Neural progenitor cell (in vitro differentiated cells): Measurements from ENCODE around the gene TMEM63C.

Experiments used
- CTCF ChIP-seq: fragments of 200-600 bp; sonication (generic); IDR thresholded peaks from 2 replicates; pipeline ENCODE4 v1.5.1; 2017; ENCODE audit warnings: antibody characterized with exemption, mild to moderate bottlenecking
- EZH2 ChIP-seq: fragments of 200-600 bp; sonication (generic); IDR thresholded peaks from 2 replicates; pipeline ENCODE4 v1.6.1; 2017; ENCODE audit warnings: antibody characterized with exemption, mild to moderate bottlenecking, moderate library complexity

GRCh38 chr14:77194706-77195105 lies 13.1 kb downstream of the TMEM63C start:
- TF ChIP-seq CTCF (no peak), EZH2 (no peak)
